Measurements from ENCODE around the gene CACNG8.
"Not testable (repeated sequence)": the region's sequence is repeated elsewhere in the genome, so short reads cannot be mapped to it uniquely, and the experiment has no call there.

Gene CACNG8

GRCh38 chr19:53994811-53995210, 32.1 kb downstream of the CACNG8 start:
- DNase-seq, result no peak

GRCh38 chr19:53998223-53998622, 35.5 kb downstream of the CACNG8 start:
- no peak for DNase-seq

- DNase-seq, result no peak
Observed at GRCh38 chr19:53999694-54000093, 37.0 kb downstream of the CACNG8 start.

- no peak for DNase-seq
Observed at GRCh38 chr19:54001496-54001895, 38.8 kb downstream of the CACNG8 start.

GRCh38 chr19:54002495-54003315, 40.0 kb downstream of the CACNG8 start:
- DNase-seq, result no peak

- no peak for DNase-seq
Observed at GRCh38 chr19:54009440-54009839, 46.7 kb downstream of the CACNG8 start.

- DNase-seq, result no peak
Observed at GRCh38 chr19:54010474-54010873, 47.7 kb downstream of the CACNG8 start.

GRCh38 chr19:54011507-54012211, 48.9 kb downstream of the CACNG8 start:
- no peak for DNase-seq

GRCh38 chr19:54013866-54014265, 51.1 kb downstream of the CACNG8 start:
- no peak for DNase-seq

GRCh38 chr19:54014920-54015560, 52.3 kb downstream of the CACNG8 start:
- no peak for DNase-seq

GRCh38 chr19:54017261-54017660, 54.5 kb downstream of the CACNG8 start:
- no peak for DNase-seq

- DNase-seq, result no peak
Observed at GRCh38 chr19:54021363-54021762, 58.6 kb downstream of the CACNG8 start.

GRCh38 chr19:54021932-54022331, 59.2 kb downstream of the CACNG8 start:
- no peak for DNase-seq

GRCh38 chr19:54023191-54023590, 60.5 kb downstream of the CACNG8 start:
- no peak for DNase-seq

GRCh38 chr19:54024660-54025059, 61.9 kb downstream of the CACNG8 start:
- DNase-seq, result no peak

- no peak for DNase-seq
Observed at GRCh38 chr19:54026656-54027055, 63.9 kb downstream of the CACNG8 start.

GRCh38 chr19:54029301-54029700, 66.6 kb downstream of the CACNG8 start:
- no peak for DNase-seq

GRCh38 chr19:54029930-54030490, 67.3 kb downstream of the CACNG8 start:
- peak; percentile 46 for DNase-seq

- no peak for DNase-seq
Observed at GRCh38 chr19:54030895-54031586, 68.3 kb downstream of the CACNG8 start.

- DNase-seq, result no peak
Observed at GRCh38 chr19:54035215-54036178, 72.8 kb downstream of the CACNG8 start.

- not testable (repeated sequence) for DNase-seq
Observed at GRCh38 chr19:54036542-54036941, 73.8 kb downstream of the CACNG8 start.

Measured in activated naive CD4-positive, alpha-beta T cell treated with anti-CD3 and anti-CD28 coated beads, Interleukin-2, amount 50 U/mL, for 16 hours (primary cell).